Adrenal gland (tissue), 12 donors: ENCODE data around the gene HARBI1. TPM values are rescaled to one million over a fixed set of nuclear protein-coding genes. Genes with fewer than 3 reads are reported as not detected.
A peak's percentile ranks its signal among the peaks of the same experiment; 100 is the strongest.

Experiments used
- DNase-seq, 7 donors: peaks; one replicate each; pipeline ENCODE4 v3.0.0-alpha.2; 2019 to 2020
- H3K27ac ChIP-seq, 5 donors: fragments of 200-600 bp; sonication (generic) in 4 of 5; 1 replicate in 3 of 5; 2 replicates in 2 of 5; pipeline versions ENCODE4 v1.5.1 to v1.8.0; 2016 to 2020; ENCODE audit warnings: mild to moderate bottlenecking in 1 of 5
- H3K27me3 ChIP-seq: fragments of 200-600 bp; 2 replicates; pipeline ENCODE4 v1.8.0; 2021
- H3K36me3 ChIP-seq, 2 donors: fragments of 200-600 bp; replicated peaks in 1 of 2; 1 replicate in 1 of 2; 2 replicates in 1 of 2; pipeline versions ENCODE4 v1.5.1 to v1.8.0; 2018 to 2022
- H3K4me1 ChIP-seq, 2 donors: fragments of 200-600 bp; replicated peaks in 1 of 2; 1 replicate in 1 of 2; 2 replicates in 1 of 2; pipeline versions ENCODE4 v1.5.1 to v1.8.0; 2018 to 2021
- H3K4me3 ChIP-seq, 4 donors: fragments of 200-600 bp; sonication (generic) in 3 of 4; one replicate each; pipeline ENCODE4 v1.5.1; 2016 to 2018
- H3K9me3 ChIP-seq, 3 donors: fragments of 200-600 bp; sonication (generic) in 1 of 3; replicated peaks in 1 of 3; 1 replicate in 2 of 3; 2 replicates in 1 of 3; pipeline versions ENCODE4 v1.5.1 to v1.8.0; 2016 to 2021
- CTCF ChIP-seq, 6 experiments: fragments of 450-650 bp in 4 of 6; fragments of 200-600 bp in 2 of 6; sonication (generic) in 1 of 6; IDR thresholded peaks; 1 replicate in 5 of 6; 2 replicates in 1 of 6; pipeline versions ENCODE4 v1.5.1 to v1.8.0; 2016 to 2021; ENCODE audit warnings: antibody characterized with exemption in 6 of 6, mild to moderate bottlenecking in 2 of 6, moderate library complexity in 1 of 6
- POLR2A ChIP-seq, 2 donors: fragments of 450-650 bp; IDR thresholded peaks; one replicate each; pipeline ENCODE4 v1.6.1; 2017; ENCODE audit warnings: antibody characterized with exemption in 2 of 2, mild to moderate bottlenecking in 2 of 2, moderate library complexity in 1 of 2
- WGBS, 4 donors: extraction: QIAGEN DNeasy Blood & Tissue Kit in 2 of 4; methylation state at CpG; one replicate each; pipeline versions ENCODE4 v1.1.5 to v1.1.7; 2013 to 2017; 5-methylcytosine and 5-hydroxymethylcytosine counted together
- intact Hi-C, 2 donors: fragments of 100-400 bp; cut with DNase I; formaldehyde crosslinking; loops; one replicate each; pipeline versions ENCODE4 v1.14.1 to v1.15.0; 2022 to 2023
- polyA plus RNA-seq, 3 donors: library from polyadenylated mRNA; stranded (reverse); fragments of 200-250 nt in 2 of 3; fragments of 350-450 nt in 1 of 3; fragmentation: Illumina TruSeq in 1 of 3; extraction: RNeasy Lipid Tissue Mini Kit (QIAGEN cat#74804) in 1 of 3; gene quantifications; one replicate each; pipeline ENCODE4 v1.2.3, GENCODE V29; 2013 to 2014
- total RNA-seq, 9 donors: library from RNA; depleted of rRNA in 4 of 9; stranded (reverse); fragments of >200 nt in 4 of 9; fragments of 120-200 nt in 1 of 9; fragmentation: NEBNext Ultra II Directional in 1 of 9; extraction: Animal tissue kit (Norgen Biotek cat#: 25700) in 1 of 9; gene quantifications; one replicate each; pipeline versions ENCODE4 v1.1.0 to v1.2.4, GENCODE V29; 2013 to 2023
- donor health status: healthy with polysubstance abuse.
- donor health status: Bipolar disorder and iron deficiency.
- donor health status: DM: yes; HTN: yes; CAD: no.
- donor health status: DM: no; HTN: no; CAD: no.
- donor health status: DM: no; HTN: no; CAD: no.
- donor health status: DM: yes; HTN: yes; CAD: no.

The HARBI1 gene
- total and polyA plus RNA-seq, 12 donors: 1.5 to 7.4 (median 5.6) TPM

- no peak for TF ChIP-seq CTCF (IDR thresholded peaks at IDR 0.05)
- intact Hi-C loops: no loop called here
- H3K4me1 ChIP-seq: peaks cover 12 to 54% of the 10 kb centered on the region in 2 donors
- DNase-seq: peak in 1 of 7 donors; percentile 23
- peak overlapping the region in 4 of 5 donors; percentile 37 to 73 (median 65) for H3K27ac ChIP-seq
- no peaks in the 10 kb centered on the region for H3K27me3 ChIP-seq
- WGBS, 4 donors: 1 to 2% (median 1%) methylated on average over 6 of the region's 6 CpGs
- H3K4me3 ChIP-seq: peak overlapping the region in 3 of 4 donors; percentile 3 to 52 (median 5)
- no peaks in the 10 kb centered on the region for H3K36me3 ChIP-seq
- H3K9me3 ChIP-seq: no peaks in the 10 kb centered on the region
Observed at GRCh38 chr11:46560300-46560991, 56.6 kb downstream of the HARBI1 start.

DNA sequence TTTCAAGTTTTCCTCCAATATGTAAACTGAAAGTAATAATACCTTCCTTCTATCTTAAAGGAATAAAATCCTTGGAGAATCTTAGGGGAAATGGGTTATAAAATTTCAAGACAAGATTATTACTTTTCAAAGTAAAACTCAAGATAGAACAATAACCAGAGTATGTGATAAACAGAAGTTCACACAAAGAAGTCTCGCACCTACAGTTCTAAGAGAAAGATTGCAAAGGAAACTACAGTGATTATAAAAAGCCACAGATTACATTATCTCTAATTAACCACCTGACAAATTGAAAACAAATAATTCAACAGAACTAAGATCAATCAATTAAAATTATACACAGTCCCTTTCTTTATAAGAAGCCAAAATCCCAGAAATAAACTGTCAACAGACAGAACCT is 57.2 kb downstream of the HARBI1 start:
- DNase-seq: no peak
- peaks cover 18 to 54% of the 10 kb centered on the region in 2 donors for H3K4me1 ChIP-seq
- no peaks in the 10 kb centered on the region for H3K9me3 ChIP-seq
- H3K27ac ChIP-seq: peak overlapping the region in 4 of 5 donors; percentile 37 to 73 (median 65)
- no peak for TF ChIP-seq POLR2A (IDR thresholded peaks at IDR 0.05)
- TF ChIP-seq CTCF (IDR thresholded peaks at IDR 0.05): no peak
- no peaks in the 10 kb centered on the region for H3K27me3 ChIP-seq
- H3K36me3 ChIP-seq: no peaks in the 10 kb centered on the region
- whole genome bisulfite sequencing, 4 donors: 61 to 75% (median 70%) methylated on average over 1 of the region's 1 CpG
- intact Hi-C loops: loop anchor here in 1 of 2 donors (2.0 kb wide), 1 partner anchor 17 kb away; no protein-coding TSS in a partner anchor
- H3K4me3 ChIP-seq: peak overlapping the region in 1 of 4 donors; percentile 52

DNA sequence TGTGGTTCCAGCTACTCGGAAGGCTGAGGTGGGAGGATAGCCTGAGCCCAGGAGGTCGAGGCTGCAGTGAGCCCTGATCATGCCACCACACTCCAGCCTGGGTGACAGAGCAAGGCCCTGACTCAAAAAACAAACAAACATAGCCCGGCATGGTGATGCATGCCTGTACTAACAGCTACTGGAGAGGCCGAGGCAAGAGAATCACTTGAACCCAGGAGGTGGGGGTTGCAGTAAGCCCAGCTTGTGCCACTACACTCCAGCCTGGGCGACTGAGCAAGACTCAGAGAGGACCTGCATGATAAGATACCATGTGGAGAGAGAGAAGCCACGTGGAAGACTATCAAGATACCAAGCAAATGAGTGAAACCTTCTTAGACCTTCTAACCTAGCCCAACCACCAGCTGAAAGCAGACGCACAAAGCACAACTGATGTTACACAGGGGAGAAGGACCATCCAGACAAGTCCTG is 59.3 kb downstream of the HARBI1 start:
- no peaks in the 10 kb centered on the region for H3K9me3 ChIP-seq
- H3K36me3 ChIP-seq: no peaks in the 10 kb centered on the region
- 53 to 65% (median 63%) methylated on average over 7 of the region's 7 CpGs for WGBS, 4 donors
- peak in 2 of 7 donors; percentile 11 to 24 for DNase-seq
- H3K4me1 ChIP-seq: peaks cover 39 to 65% of the 10 kb centered on the region in 2 donors
- TF ChIP-seq CTCF (IDR thresholded peaks at IDR 0.05) (no peak), POLR2A (IDR thresholded peaks at IDR 0.05) (no peak)
- peak overlapping the region in 1 of 5 donors; percentile 23 for H3K27ac ChIP-seq
- H3K27me3 ChIP-seq: no peaks in the 10 kb centered on the region
- H3K4me3 ChIP-seq: no peak overlapping the region
- intact Hi-C loops: loop anchor here in 1 of 2 donors (2.0 kb wide), 1 partner anchor 15 kb away; no protein-coding TSS in a partner anchor

DNA sequence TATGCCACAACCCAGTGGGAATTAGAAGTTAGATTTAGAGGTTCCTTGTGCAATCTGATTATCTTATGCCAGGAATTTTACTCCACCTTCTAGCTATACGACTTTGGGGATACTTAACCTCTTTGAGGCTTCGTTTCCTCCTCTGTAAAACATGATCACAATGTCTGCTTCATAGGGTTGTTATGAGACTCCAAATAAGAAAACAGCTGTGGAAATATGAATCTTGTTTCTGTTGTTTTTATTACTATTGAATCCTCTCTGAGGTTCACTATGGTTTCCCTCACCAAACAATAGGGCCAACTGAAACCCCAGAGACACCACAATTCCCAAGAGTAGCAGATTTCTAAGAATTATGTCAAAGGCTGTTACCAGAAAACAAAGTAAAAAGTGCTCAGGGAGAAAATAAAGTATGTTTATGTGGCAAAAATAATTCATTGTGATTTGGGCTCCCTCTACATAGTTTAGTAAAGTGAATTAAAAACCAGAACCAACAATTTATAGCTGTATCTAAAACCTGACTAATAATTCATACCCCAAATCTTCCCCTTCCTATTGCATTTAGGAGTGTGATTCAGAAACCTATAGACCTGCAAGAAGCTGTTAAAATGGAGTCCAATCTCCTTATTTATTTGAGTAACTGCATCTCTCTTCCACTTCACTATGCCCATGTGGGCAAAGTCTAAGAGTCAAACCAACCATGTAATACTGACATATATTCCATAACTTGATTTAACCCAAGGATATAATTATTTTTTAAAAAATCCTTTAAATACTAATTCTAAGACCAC is 61.6 kb downstream of the HARBI1 start:
- no peak for TF ChIP-seq POLR2A (IDR thresholded peaks at IDR 0.05)
- no peak for TF ChIP-seq CTCF (IDR thresholded peaks at IDR 0.05)
- peak overlapping the region; percentile 35 to 85 (median 73) for H3K27ac ChIP-seq
- WGBS, 4 donors: 49 to 60% (median 57%) methylated on average over 2 of the region's 2 CpGs
- intact Hi-C loops: no loop called here
- H3K36me3 ChIP-seq: no peaks in the 10 kb centered on the region
- H3K4me3 ChIP-seq: no peak overlapping the region
- DNase-seq: no peak
- H3K9me3 ChIP-seq: no peaks in the 10 kb centered on the region
- H3K4me1 ChIP-seq: peaks cover 29 to 48% of the 10 kb centered on the region in 2 donors
- H3K27me3 ChIP-seq: no peaks in the 10 kb centered on the region
